Measurements from ENCODE around the gene THSD4. TPM values are rescaled to one million over a fixed set of nuclear protein-coding genes. Genes with fewer than 3 reads are reported as not detected.

Gene THSD4
- total RNA-seq, 1 experiment from 2014 or later = 36.3 TPM

DNA sequence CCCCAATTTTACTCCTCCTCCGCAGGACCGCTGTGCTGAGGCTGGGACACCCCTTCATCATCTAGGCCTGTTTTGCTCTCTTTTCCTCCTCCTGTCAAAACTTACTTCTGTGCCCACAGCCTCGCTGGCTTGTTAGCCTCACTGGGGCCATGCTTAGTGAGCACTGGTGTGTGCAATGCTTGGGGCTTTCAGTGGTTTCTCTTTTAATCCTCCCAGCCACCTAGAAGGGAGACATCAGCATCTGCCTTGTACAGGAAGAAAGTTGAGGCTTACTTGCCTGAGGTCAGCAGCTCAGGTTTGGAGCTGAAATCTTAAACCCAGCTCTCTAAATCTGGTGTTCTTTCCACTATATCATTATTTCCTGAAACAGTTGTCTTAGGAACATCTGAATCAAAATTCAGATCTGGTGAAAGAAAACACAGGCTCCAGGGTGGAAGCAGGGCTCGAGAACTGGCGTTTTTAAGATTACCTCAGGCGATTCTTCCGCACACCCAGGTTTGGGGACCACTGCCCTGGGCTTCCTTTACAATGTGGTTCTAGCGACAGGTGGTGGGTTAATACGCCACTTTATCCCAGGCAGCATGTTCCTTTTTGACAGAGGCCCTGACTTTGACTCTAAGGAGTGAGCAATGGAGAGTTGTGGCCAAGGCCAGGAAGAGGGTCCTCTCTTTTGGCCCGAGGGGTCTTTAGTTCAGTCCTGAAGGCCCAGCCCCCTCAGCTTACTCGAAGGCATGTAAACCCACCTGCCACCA, 3.8 kb downstream of the THSD4 start:
- no peaks in the 10 kb centered on the region for H3K27me3 Mint-ChIP-seq (ENCODE audit: insufficient read depth, unreplicated experiment)
- H3K36me3 Mint-ChIP-seq (ENCODE audit: insufficient read depth, unreplicated experiment) = peaks cover 14% of the 10 kb centered on the region
- ChIA-PET POLR2A (interaction anchor here (0.6 kb wide), 1 partner anchor 566 kb away, joined by 3 read pairs; no protein-coding TSS in a partner anchor), CTCF (interaction anchor here (1.5 to 2.4 kb wide), 3 partner anchors 9 to 325 kb away, joined by 3 to 11 read pairs (median 5); no protein-coding TSS in a partner anchor)
- intact Hi-C loops (cut with micrococcal nuclease) = loop anchor here (5.0 to 10.0 kb wide), 2 partner anchors 107 to 686 kb away; no protein-coding TSS in a partner anchor
- TF ChIP-seq CTCF (IDR thresholded peaks at IDR 0.05; ENCODE audit: unreplicated experiment) = no peak
- H3K27ac Mint-ChIP-seq (ENCODE audit: low read depth, unreplicated experiment) = no peak overlapping the region
- H3K4me3 Mint-ChIP-seq (ENCODE audit: unreplicated experiment) = no peak overlapping the region
- H3K4me1 Mint-ChIP-seq (ENCODE audit: insufficient read depth, unreplicated experiment) = peaks cover 31% of the 10 kb centered on the region
- no TSS peak for BruUV-seq (replicated peaks)
- DNase-seq (ENCODE audit: unreplicated experiment) = no peak
- H3K9me3 Mint-ChIP-seq (ENCODE audit: unreplicated experiment) = no peaks in the 10 kb centered on the region

GRCh38 chr15:71120428-71120944, 5.2 kb downstream of the THSD4 start:
- POLR2A ChIA-PET = no interaction called here
- intact Hi-C loops (cut with micrococcal nuclease) = no loop called here
- H3K36me3 Mint-ChIP-seq (ENCODE audit: insufficient read depth, unreplicated experiment) = peaks cover 14% of the 10 kb centered on the region
- H3K4me3 Mint-ChIP-seq (ENCODE audit: unreplicated experiment) = no peak overlapping the region
- H3K27me3 Mint-ChIP-seq (ENCODE audit: insufficient read depth, unreplicated experiment) = no peaks in the 10 kb centered on the region
- no peak for TF ChIP-seq CTCF (IDR thresholded peaks at IDR 0.05; ENCODE audit: unreplicated experiment)
- H3K4me1 Mint-ChIP-seq (ENCODE audit: insufficient read depth, unreplicated experiment) = peaks cover 31% of the 10 kb centered on the region
- BruUV-seq (replicated peaks) = no TSS peak
- no peaks in the 10 kb centered on the region for H3K9me3 Mint-ChIP-seq (ENCODE audit: unreplicated experiment)
- no peak for DNase-seq (ENCODE audit: unreplicated experiment)
- CTCF ChIA-PET = interaction anchor here (1.7 to 2.4 kb wide), 2 partner anchors 8 to 323 kb away, joined by 3 to 11 read pairs; no protein-coding TSS in a partner anchor
- H3K27ac Mint-ChIP-seq (ENCODE audit: low read depth, unreplicated experiment) = no peak overlapping the region

DNA sequence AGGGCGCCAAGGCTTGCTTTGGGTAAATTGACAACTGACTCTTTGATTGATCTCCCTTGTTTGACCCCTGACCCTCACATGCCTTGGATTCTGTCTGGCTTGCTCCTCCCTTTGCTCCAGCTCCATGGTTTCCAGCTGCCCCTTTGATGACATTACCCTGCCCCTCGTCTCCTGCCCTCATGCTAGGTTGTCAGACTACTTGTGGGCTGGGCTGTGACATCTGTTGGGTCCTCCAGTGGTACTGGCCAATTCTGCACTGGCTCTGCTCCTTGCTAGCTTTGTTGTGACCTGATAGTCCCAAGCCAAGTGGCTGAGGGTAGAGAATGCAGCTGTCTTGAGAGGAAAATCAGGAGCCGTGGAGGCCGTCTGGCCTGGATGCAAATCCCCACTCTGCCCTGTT, 6.2 kb downstream of the THSD4 start:
- H3K27me3 Mint-ChIP-seq (ENCODE audit: insufficient read depth, unreplicated experiment) = no peaks in the 10 kb centered on the region
- H3K36me3 Mint-ChIP-seq (ENCODE audit: insufficient read depth, unreplicated experiment) = peaks cover 12% of the 10 kb centered on the region
- no peak overlapping the region for H3K4me3 Mint-ChIP-seq (ENCODE audit: unreplicated experiment)
- no peak overlapping the region for H3K27ac Mint-ChIP-seq (ENCODE audit: low read depth, unreplicated experiment)
- intact Hi-C loops (cut with micrococcal nuclease) = no loop called here
- BruUV-seq (replicated peaks) = no TSS peak
- no peak for TF ChIP-seq CTCF (IDR thresholded peaks at IDR 0.05; ENCODE audit: unreplicated experiment)
- CTCF ChIA-PET = interaction anchor here (0.6 to 2.4 kb wide), 3 partner anchors 322 to 371 kb away, joined by 3 to 11 read pairs (median 7); no protein-coding TSS in a partner anchor
- H3K9me3 Mint-ChIP-seq (ENCODE audit: unreplicated experiment) = no peaks in the 10 kb centered on the region
- POLR2A ChIA-PET = interaction anchor here (0.6 kb wide), 1 partner anchor 455 kb away, joined by 3 read pairs; no protein-coding TSS in a partner anchor
- DNase-seq (ENCODE audit: unreplicated experiment) = no peak
- H3K4me1 Mint-ChIP-seq (ENCODE audit: insufficient read depth, unreplicated experiment) = peaks cover 26% of the 10 kb centered on the region

All from MCF 10A (cell line).